HG02571 (cell line): ENCODE measurements around the gene PRKCA.
"Not testable (repeated sequence)": the region's sequence is repeated elsewhere in the genome, so short reads cannot be mapped to it uniquely, and the experiment has no call there.

Experiments
- ATAC-seq: cut with Tn5 transposase; IDR thresholded peaks from one replicate; pipeline ENCODE4 v1.9.1; 2021; ENCODE audit warnings: mild to moderate bottlenecking, moderate library complexity; ENCODE audit not compliant: unreplicated experiment

PRKCA gene

DNA sequence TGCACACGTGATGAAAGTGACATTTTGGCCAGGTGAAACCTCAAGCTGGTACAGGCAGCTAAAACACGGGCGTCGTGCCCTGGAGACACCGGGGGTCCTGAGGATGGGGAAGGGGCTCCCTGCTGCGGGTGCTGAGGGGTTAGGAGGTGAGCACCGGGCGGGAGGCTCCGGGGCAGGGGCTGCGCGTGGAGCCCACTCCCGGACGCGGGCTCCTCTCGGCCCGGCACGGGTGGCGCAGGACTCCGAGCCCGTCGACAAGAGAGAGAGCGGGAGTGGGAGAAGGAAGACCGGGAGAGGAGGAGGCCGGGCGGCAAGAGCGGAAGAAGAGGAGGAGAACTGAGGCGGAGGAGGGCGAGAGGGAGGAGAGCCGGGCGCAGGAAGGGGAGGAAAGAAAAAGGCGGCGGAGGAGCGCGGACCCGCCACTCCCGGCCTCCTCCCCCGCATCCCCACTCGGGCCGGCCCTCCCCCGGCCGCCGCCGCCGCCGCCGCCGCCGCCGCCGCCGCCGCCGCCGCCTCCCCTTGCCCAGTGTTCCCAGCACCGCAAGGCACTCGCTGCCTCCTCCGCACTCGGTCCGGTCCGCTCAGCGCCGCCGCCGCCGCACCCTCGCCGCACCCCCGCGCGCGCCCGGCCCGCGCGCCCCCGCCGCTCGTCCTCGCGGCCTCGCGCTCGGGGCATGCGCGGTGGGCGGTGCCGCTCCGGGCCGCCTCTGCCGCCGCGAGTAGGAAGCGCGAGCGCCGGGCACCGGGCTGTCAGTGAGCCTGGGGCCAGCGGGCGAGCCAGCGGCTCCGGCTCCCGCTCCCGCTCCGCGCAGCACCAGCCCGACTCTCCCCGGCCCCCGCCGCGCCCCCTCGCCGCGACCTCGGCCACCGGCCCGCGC, at the start of gene PRKCA:
Gene PRKCA, plus strand, starts transcription at position 750 of the 878 bp plus-strand sequence.
- ATAC-seq: peak; percentile 71

DNA sequence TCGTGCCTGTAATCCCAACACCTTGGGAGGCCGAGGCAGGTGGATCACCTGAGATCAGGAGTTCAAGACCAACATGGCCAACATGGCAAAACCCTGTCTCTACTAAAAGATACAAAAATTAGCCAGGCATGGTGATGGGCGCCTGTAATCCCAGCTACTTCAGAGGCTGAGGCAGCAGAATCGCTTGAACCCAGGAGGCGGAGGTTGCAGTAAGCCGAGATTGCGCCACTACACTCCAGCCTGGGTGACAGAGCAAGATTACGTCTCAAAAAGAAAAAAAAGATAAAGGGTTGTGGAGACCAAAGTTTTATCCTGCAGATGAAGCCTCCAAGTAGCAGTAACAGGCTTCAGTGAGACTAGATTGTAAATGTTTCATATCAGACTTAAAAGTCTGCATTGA, 49.0 kb upstream of the PRKCA start:
- not testable (repeated sequence) for ATAC-seq

- ATAC-seq: no peak
Measured at GRCh38 chr17:66255112-66255511, 47.3 kb upstream of the PRKCA start.

DNA sequence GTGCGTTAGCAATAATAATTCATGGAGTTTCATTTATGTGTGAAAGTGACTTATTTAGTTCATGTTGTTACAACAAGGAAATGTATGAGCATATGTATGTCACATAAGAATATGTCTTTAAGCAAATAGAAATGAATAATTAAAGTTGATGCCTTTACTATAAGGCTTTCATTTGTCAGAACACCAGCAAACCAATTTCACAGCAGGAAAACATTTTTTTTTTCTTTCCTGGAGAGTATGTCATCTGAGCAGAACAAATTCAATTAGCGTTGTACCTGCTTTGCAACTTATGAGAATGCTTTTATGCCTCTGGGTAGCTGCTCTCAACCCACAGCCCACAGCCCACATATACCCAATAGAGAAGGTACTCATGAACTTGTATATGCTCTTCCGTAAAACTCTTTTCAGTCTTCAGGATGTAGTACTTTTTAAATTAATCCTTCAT, 46.9 kb upstream of the PRKCA start:
- no peak for ATAC-seq

- no peak for ATAC-seq
Measured at GRCh38 chr17:66260275-66260674, 42.1 kb upstream of the PRKCA start.

GRCh38 chr17:66260688-66261087, 41.7 kb upstream of the PRKCA start:
- ATAC-seq: no peak

DNA sequence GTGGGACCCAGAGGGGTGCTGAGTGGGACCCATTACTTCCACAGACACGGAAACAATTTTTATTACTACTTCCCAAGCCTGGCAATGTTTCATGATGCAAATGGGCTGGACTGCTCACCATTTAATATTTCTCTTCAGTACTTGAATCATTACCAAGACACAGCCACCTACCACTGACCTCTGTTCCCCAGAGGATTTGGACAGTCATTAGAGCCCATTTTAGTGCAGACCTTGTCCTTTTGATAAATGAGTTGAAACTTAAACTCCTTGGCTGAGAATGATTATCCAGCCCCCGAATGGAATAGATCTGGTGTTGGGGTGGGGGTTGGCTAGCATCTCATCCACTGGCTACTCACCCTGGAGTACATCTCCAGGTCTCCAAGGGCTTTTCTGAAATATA, 39.6 kb upstream of the PRKCA start:
- ATAC-seq: no peak

DNA sequence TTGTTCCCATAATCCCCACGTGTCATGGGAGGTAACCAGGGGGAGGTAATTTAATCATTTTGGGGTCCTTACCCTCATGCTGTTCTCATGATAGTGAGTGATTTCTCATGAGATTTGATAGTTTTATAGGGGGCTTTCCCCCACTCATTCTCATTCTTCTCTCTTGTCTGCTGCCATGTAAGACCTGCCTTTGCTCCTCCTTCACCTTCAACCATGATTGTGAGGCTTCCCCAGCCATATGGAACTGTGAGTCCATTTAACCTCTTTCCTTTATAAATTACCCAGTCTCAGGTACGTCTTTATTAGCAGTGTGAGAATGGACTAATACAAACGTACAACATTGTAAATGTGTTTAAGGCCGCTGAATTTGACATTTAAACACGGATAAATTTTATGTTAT, 37.7 kb upstream of the PRKCA start:
- no peak for ATAC-seq

- no peak for ATAC-seq
Measured at GRCh38 chr17:66268247-66268927, 34.0 kb upstream of the PRKCA start.

- ATAC-seq: no peak
Measured at GRCh38 chr17:66270106-66270505, 32.3 kb upstream of the PRKCA start.

DNA sequence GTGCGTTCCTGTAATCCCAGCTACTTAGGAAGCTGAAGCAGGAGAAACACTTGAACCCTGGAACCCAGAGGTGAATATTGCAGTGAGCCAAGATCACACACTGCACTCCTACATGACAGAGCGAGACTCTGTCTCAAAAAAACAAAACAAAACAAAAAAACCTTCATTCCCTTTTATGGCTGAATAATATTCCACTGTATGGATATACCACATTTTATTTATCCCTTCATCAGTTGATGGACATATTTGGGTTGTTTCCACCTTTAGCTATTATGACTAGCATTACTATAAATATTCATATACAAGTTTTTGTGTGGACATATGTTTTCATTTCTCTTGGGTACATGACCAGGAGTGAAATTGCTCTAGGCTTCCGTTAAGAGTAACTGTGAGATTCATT, 30.9 kb upstream of the PRKCA start:
- no peak for ATAC-seq

GRCh38 chr17:66272811-66273585, 29.4 kb upstream of the PRKCA start:
- no peak for ATAC-seq

DNA sequence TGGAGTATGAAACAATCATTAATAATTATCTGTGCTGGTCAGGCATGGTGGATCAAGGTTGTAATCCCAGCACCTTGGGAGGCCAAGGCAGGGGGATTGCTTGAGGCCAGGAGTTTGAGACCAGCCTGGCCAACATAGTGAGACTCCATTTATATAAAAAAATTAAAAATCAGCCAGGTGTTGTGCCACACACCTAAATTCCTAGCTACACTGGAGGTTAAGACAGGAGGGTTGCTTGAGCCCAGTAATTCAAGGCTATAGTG, 28.9 kb upstream of the PRKCA start:
- no peak for ATAC-seq

GRCh38 chr17:66275651-66276050, 26.8 kb upstream of the PRKCA start:
- ATAC-seq: no peak

- no peak for ATAC-seq
Measured at GRCh38 chr17:66276328-66276937, 26.0 kb upstream of the PRKCA start.

- ATAC-seq: no peak
Measured at GRCh38 chr17:66277191-66277590, 25.2 kb upstream of the PRKCA start.

- ATAC-seq: no peak
Measured at GRCh38 chr17:66281661-66282369, 20.6 kb upstream of the PRKCA start.

DNA sequence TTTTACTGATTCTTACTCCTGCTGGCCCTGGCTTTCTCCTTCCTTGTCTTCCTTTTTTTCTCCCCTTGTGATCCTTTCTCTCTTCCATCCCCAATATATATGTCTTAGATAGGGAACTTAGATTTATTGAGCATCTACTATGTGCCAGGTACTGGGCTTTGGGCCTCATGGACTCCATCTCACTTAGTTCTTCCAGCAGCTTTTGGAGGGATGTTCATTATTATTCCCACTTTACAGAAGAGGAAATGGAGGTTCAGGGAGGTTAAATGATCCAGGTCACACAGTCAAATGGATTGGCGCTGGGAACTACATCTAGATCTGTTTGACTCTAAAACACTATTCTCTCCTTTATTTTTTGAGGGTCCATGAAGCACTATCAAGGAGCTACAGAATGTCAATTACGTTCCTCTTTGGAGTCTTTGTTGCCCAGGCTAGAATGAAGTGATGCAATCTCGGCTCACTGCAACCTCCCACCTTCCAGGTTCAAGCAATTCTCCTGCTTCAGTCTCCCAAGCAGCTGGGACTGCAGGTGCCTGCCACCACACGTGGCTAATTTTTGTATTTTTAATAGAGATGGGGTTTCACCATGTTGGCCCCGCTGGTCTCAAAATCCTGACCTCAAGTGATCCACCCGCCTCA, 19.0 kb upstream of the PRKCA start:
- ATAC-seq: no peak

DNA sequence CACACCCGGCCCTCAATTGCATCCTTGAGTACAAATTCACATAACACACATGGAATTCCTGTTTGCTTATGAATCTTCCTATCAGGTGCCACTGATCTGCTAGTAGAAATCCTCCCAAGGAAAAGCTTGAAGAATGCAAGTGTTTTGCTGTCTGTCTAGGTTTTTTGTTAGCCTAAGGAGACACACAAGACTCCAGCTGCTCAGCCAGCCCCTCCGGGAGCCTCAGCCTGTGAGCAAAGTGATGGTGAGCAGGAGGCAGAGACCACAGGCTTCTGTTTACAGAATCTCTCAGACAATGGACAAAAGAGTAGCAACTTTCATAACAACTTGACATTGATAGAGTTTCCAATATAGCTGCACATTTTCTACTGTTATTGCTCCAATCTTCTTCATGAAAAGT, 18.4 kb upstream of the PRKCA start:
- ATAC-seq: no peak

DNA sequence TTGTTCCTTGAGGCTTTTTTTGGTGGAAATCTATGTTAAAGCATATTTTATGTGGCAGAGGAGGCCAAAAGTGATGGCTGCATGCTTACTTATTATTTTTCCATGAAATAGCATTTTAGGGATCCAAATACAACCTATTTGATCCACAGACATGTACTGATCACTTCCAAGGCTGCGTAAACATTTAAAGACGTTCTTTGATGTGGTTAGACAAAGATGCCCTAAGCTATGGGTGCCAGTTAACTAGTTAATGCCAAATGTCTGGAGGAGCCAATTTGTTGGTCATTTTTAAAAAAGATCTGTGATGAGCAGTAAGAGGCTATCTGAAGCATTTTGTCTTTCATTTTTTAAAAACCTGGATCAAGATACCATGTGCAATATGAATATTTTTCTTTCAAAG, 17.3 kb upstream of the PRKCA start:
- no peak for ATAC-seq
